Stomach (tissue), 9 donors: ENCODE results near the gene ONECUT3. TPM values are rescaled to one million over a fixed set of nuclear protein-coding genes. Genes with fewer than 3 reads are reported as not detected.

Experiments
- DNase-seq, 2 donors: peaks; one replicate each; pipeline versions ENCODE4 v3.0.0 to v3.0.0-alpha.2; 2013 to 2019
- H3K27ac ChIP-seq, 5 donors: fragments of 200-600 bp in 4 of 5; sonication (generic) in 4 of 5; one replicate each; pipeline ENCODE4 v1.5.1; 2013 to 2019; ENCODE audit warnings: mild to moderate bottlenecking in 1 of 5, moderate library complexity in 1 of 5
- H3K27me3 ChIP-seq, 3 donors: fragments of 200-600 bp; sonication (generic); one replicate each; pipeline ENCODE4 v1.5.1; 2017 to 2019; ENCODE audit warnings: mixed run types in 1 of 3
- H3K36me3 ChIP-seq, 4 donors: fragments of 200-600 bp; sonication (generic); 1 replicate in 3 of 4; 2 replicates in 1 of 4; pipeline ENCODE4 v1.5.1; 2016 to 2019
- H3K4me1 ChIP-seq, 4 donors: fragments of 200-600 bp; sonication (generic); one replicate each; pipeline ENCODE4 v1.5.1; 2016 to 2019
- H3K4me3 ChIP-seq, 4 donors: fragments of 200-600 bp; sonication (generic) in 3 of 4; one replicate each; pipeline ENCODE4 v1.5.1; 2016 to 2019; ENCODE audit warnings: mild to moderate bottlenecking in 1 of 4
- H3K9me3 ChIP-seq, 4 donors: fragments of 200-600 bp; sonication (generic); one replicate each; pipeline ENCODE4 v1.5.1; 2016 to 2019
- CTCF ChIP-seq, 7 experiments: fragments of 450-650 bp in 4 of 7; fragments of 200-600 bp in 3 of 7; sonication (generic) in 3 of 7; IDR thresholded peaks; one replicate each; pipeline ENCODE4 v1.5.1; 2016 to 2019; ENCODE audit warnings: antibody characterized with exemption in 7 of 7, control low read depth in 2 of 7, mild to moderate bottlenecking in 1 of 7
- EP300 ChIP-seq: sonication (generic); formaldehyde crosslinking; IDR thresholded peaks from one replicate; pipeline ENCODE4 v1.6.1; 2017; ENCODE audit warnings: antibody characterized with exemption
- POLR2A ChIP-seq, 4 donors: fragments of 450-650 bp; IDR thresholded peaks; one replicate each; pipeline ENCODE4 v1.6.1; 2016; ENCODE audit warnings: antibody characterized with exemption in 4 of 4, control low read depth in 2 of 4, mild to moderate bottlenecking in 1 of 4, moderate library complexity in 1 of 4
- POLR2AphosphoS5 ChIP-seq, 3 donors: sonication (generic); formaldehyde crosslinking; IDR thresholded peaks; one replicate each; pipeline ENCODE4 v1.6.1; 2016; ENCODE audit warnings: antibody characterized with exemption in 3 of 3
- WGBS, 5 donors: extraction: QIAGEN DNeasy Blood & Tissue Kit in 3 of 5; methylation state at CpG; one replicate each; pipeline versions ENCODE4 v1.1.5 to v1.1.7; 2013 to 2018; 5-methylcytosine and 5-hydroxymethylcytosine counted together
- intact Hi-C: fragments of 100-400 bp; cut with DNase I; formaldehyde crosslinking; loops from one replicate; pipeline ENCODE4 v1.15.1; 2023; ENCODE audit warnings: low total_unique reads
- polyA plus RNA-seq, 3 donors: library from polyadenylated mRNA; stranded (reverse); fragments of 200-250 nt; gene quantifications; one replicate each; pipeline ENCODE4 v1.2.3, GENCODE V29; 2013
- total RNA-seq, 5 donors: library from RNA; depleted of rRNA; stranded (reverse); fragments of >200 nt; gene quantifications; one replicate each; pipeline versions ENCODE4 v1.1.0 to v1.2.3, GENCODE V29; 2014 to 2016
- donor health status: healthy with polysubstance abuse.
- donor health status: Bipolar disorder and iron deficiency.
- donor health status: healthy.

ONECUT3 gene
- total and polyA plus RNA-seq, 8 donors: 0.13 to 0.37 (median 0.29) TPM; not detected in 5

- Histone ChIP-seq H3K27ac (no peak overlapping the region), H3K9me3 (no peaks in the 10 kb centered on the region), H3K4me3 (no peak overlapping the region), H3K27me3 (no peaks in the 10 kb centered on the region), H3K4me1 (peaks cover 19 to 28% (median 23%) of the 10 kb centered on the region in 4 donors), H3K36me3 (peaks cover 48 to 64% (median 64%) of the 10 kb centered on the region in 4 donors)
- WGBS, 5 donors: 90 to 93% (median 92%) methylated on average over 44 to 61 of the region's 61 CpGs
- intact Hi-C loops: no loop called here
- DNase-seq: no peak
- no peak for TF ChIP-seq POLR2AphosphoS5 (IDR thresholded peaks at IDR 0.05)
- no peak for TF ChIP-seq CTCF (IDR thresholded peaks at IDR 0.05)
Measured at GRCh38 chr19:1815605-1816529, 62.6 kb downstream of the ONECUT3 start.

- Histone ChIP-seq H3K27me3 (no peaks in the 10 kb centered on the region), H3K4me1 (peaks cover 15 to 22% (median 19%) of the 10 kb centered on the region in 4 donors), H3K27ac (no peak overlapping the region), H3K9me3 (no peaks in the 10 kb centered on the region), H3K4me3 (no peak overlapping the region), H3K36me3 (peaks cover 56 to 72% (median 72%) of the 10 kb centered on the region in 4 donors)
- TF ChIP-seq POLR2A (IDR thresholded peaks at IDR 0.05) (no peak), POLR2AphosphoS5 (IDR thresholded peaks at IDR 0.05) (no peak), CTCF (IDR thresholded peaks at IDR 0.05) (no peak), EP300 (no peak)
- no peak for DNase-seq
- intact Hi-C loops: no loop called here
- 91 to 95% (median 91%) methylated on average over 35 to 36 of the region's 36 CpGs for WGBS, 5 donors
Measured at GRCh38 chr19:1816530-1817298, 63.4 kb downstream of the ONECUT3 start.

GRCh38 chr19:1817553-1818179 lies 64.4 kb downstream of the ONECUT3 start:
- intact Hi-C loops: no loop called here
- no peak for DNase-seq
- Histone ChIP-seq H3K27ac (no peak overlapping the region), H3K4me3 (no peak overlapping the region), H3K27me3 (no peaks in the 10 kb centered on the region), H3K9me3 (no peaks in the 10 kb centered on the region), H3K4me1 (peaks cover 9 to 13% (median 11%) of the 10 kb centered on the region in 4 donors), H3K36me3 (peaks cover 62 to 82% (median 82%) of the 10 kb centered on the region in 4 donors)
- TF ChIP-seq CTCF (IDR thresholded peaks at IDR 0.05) (no peak), EP300 (no peak), POLR2A (IDR thresholded peaks at IDR 0.05) (no peak), POLR2AphosphoS5 (IDR thresholded peaks at IDR 0.05) (no peak)
- 80 to 90% (median 88%) methylated on average over 2 to 25 of the region's 25 CpGs for WGBS, 5 donors

GRCh38 chr19:1818549-1819195 lies 65.4 kb downstream of the ONECUT3 start:
- Histone ChIP-seq H3K4me3 (no peak overlapping the region), H3K4me1 (peaks cover 0 to 2% (median 1%) of the 10 kb centered on the region in 4 donors), H3K36me3 (peaks cover 69 to 92% (median 92%) of the 10 kb centered on the region in 4 donors), H3K27me3 (no peaks in the 10 kb centered on the region), H3K27ac (no peak overlapping the region), H3K9me3 (no peaks in the 10 kb centered on the region)
- intact Hi-C loops: no loop called here
- 89 to 95% (median 91%) methylated on average over 18 to 33 of the region's 33 CpGs for WGBS, 5 donors
- TF ChIP-seq EP300: no peak
- no peak for TF ChIP-seq POLR2A (IDR thresholded peaks at IDR 0.05)
- TF ChIP-seq POLR2AphosphoS5 (IDR thresholded peaks at IDR 0.05): no peak
- no peak for TF ChIP-seq CTCF (IDR thresholded peaks at IDR 0.05)
- no peak for DNase-seq
